Karpas-422 (cell line): Measurements from ENCODE around the gene KLHL17. TPM values are rescaled to one million over a fixed set of nuclear protein-coding genes. Genes with fewer than 3 reads are reported as not detected.
A peak's percentile ranks its signal among the peaks of the same experiment; 100 is the strongest.
"Not testable (repeated sequence)": the region's sequence is repeated elsewhere in the genome, so short reads cannot be mapped to it uniquely, and the experiment has no call there.

Experiments used
- DNase-seq: peaks from one replicate; pipeline ENCODE4 v3.0.0-alpha.2; 2015
- H2AFZ ChIP-seq: fragments of 200-600 bp; sonication (generic); 2 replicates; pipeline ENCODE4 v1.6.1; 2014; ENCODE audit warnings: antibody characterized with exemption, low read length, mixed read lengths
- H3K27ac ChIP-seq: fragments of 200-600 bp; sonication (generic); 2 replicates; pipeline ENCODE4 v1.5.1; 2014; ENCODE audit warnings: mild to moderate bottlenecking, low read length, moderate library complexity
- H3K27me3 ChIP-seq: fragments of 200-600 bp; sonication (generic); 2 replicates; pipeline ENCODE4 v1.6.1; 2014; ENCODE audit warnings: low read length, mixed read lengths
- H3K36me3 ChIP-seq: fragments of 200-600 bp; sonication (generic); 2 replicates; pipeline ENCODE4 v1.6.1; 2014; ENCODE audit warnings: low read length, mixed read lengths; ENCODE audit not compliant: insufficient read depth
- H3K4me1 ChIP-seq: fragments of 200-600 bp; sonication (generic); 2 replicates; pipeline ENCODE4 v1.6.1; 2014; ENCODE audit warnings: mild to moderate bottlenecking, low read length, mixed read lengths
- H3K4me2 ChIP-seq: fragments of 200-600 bp; sonication (generic); 2 replicates; pipeline ENCODE4 v1.6.1; 2014; ENCODE audit warnings: low read length, low read depth, mild to moderate bottlenecking; ENCODE audit not compliant: poor library complexity, severe bottlenecking
- H3K4me3 ChIP-seq: fragments of 200-600 bp; sonication (generic); 2 replicates; pipeline ENCODE4 v1.5.1; 2014; ENCODE audit warnings: mild to moderate bottlenecking, antibody characterized with exemption, low read length, mixed read lengths
- H3K79me2 ChIP-seq: fragments of 200-600 bp; sonication (generic); 2 replicates; pipeline ENCODE4 v1.6.1; 2014; ENCODE audit warnings: mild to moderate bottlenecking, low read length, mixed read lengths
- H3K9ac ChIP-seq: fragments of 200-600 bp; sonication (generic); 2 replicates; pipeline ENCODE4 v1.6.0; 2014; ENCODE audit warnings: low read length
- H3K9me2 ChIP-seq: fragments of 200-600 bp; sonication (generic), shearing (Covaris generic); replicated peaks from 2 replicates; pipeline ENCODE4 v1.6.0; 2014; ENCODE audit warnings: mild to moderate bottlenecking, low read length, moderate library complexity; ENCODE audit not compliant: insufficient read depth
- H3K9me3 ChIP-seq: fragments of 300-700, 200-600 bp; sonication (generic); 2 replicates; pipeline ENCODE4 v1.6.1; 2014; ENCODE audit warnings: low read length, mixed read lengths
- H4K20me1 ChIP-seq: fragments of 200-600 bp; sonication (generic); 2 replicates; pipeline ENCODE4 v1.6.1; 2014; ENCODE audit warnings: mild to moderate bottlenecking, antibody characterized with exemption, low read length, low read depth; ENCODE audit not compliant: insufficient read depth
- total RNA-seq: library from RNA; depleted of rRNA; stranded (reverse); fragments of >200 nt; shearing (Covaris generic); gene quantifications from 2 replicates; pipeline ENCODE4 v1.2.3, GENCODE V29; 2014; ENCODE audit warnings: low replicate concordance

The KLHL17 gene
- total RNA-seq, 1 experiment from 2014 or later = 13.9 TPM

DNA sequence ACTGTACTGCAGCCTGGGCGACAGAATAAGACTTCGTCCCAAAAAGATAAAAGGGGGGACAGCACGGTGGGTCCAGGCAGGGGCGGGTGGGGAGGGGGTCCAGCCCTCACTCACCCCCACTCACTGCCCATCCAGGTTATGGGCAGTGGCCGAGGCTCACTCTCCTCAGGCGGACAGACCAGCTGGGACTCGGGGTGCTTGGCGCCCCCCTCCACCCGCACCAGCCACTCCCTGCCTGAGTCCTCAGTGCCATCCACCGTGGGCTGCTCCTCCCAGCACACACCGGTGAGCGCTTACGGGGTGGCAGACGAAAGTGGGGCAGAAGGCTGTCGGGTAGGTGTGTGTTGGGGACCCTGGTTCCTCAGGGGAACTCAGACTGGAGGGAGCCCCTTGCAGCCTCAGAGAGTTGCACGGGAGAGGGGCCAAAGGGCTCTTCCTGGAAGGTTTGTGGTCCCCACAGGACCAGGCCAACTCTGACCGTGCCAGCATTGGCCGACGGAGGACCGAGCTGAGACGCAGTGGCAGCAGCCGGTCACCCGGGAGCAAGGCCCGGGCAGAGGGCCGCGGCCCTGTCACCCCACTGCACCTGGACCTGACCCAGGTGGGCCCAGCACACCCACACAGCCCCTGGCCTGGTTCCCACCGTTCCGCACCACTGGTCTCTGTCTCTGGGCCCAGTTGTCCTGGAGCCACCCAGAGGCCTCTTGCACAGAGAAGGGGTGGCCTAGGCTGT lies 12.5 kb downstream of the KLHL17 start:
- Histone ChIP-seq H3K27me3 (no peaks in the 10 kb centered on the region), H3K9ac (no peak overlapping the region), H3K9me3 (no peaks in the 10 kb centered on the region), H3K79me2 (no peaks in the 10 kb centered on the region), H2AFZ (no peak overlapping the region), H3K4me2 (no peak overlapping the region), H3K4me1 (peaks cover 6% of the 10 kb centered on the region), H3K27ac (no peak overlapping the region), H3K4me3 (no peak overlapping the region), H3K9me2 (no peaks in the 10 kb centered on the region), H4K20me1 (no peaks in the 10 kb centered on the region), H3K36me3 (no peaks in the 10 kb centered on the region)
- no peak for DNase-seq

- H3K27me3 ChIP-seq = no peaks in the 10 kb centered on the region
- peaks cover 6% of the 10 kb centered on the region for H3K4me1 ChIP-seq
- H3K36me3 ChIP-seq = no peaks in the 10 kb centered on the region
- DNase-seq = no peak
- H4K20me1 ChIP-seq = no peaks in the 10 kb centered on the region
- no peak overlapping the region for H2AFZ ChIP-seq
- H3K9me3 ChIP-seq = no peaks in the 10 kb centered on the region
- no peak overlapping the region for H3K9ac ChIP-seq
- H3K9me2 ChIP-seq = no peaks in the 10 kb centered on the region
- H3K4me2 ChIP-seq = no peak overlapping the region
- no peak overlapping the region for H3K4me3 ChIP-seq
- no peaks in the 10 kb centered on the region for H3K79me2 ChIP-seq
- no peak overlapping the region for H3K27ac ChIP-seq
These were observed 13.3 kb downstream of the KLHL17 start for GRCh38 chr1:973459-974292.

DNA sequence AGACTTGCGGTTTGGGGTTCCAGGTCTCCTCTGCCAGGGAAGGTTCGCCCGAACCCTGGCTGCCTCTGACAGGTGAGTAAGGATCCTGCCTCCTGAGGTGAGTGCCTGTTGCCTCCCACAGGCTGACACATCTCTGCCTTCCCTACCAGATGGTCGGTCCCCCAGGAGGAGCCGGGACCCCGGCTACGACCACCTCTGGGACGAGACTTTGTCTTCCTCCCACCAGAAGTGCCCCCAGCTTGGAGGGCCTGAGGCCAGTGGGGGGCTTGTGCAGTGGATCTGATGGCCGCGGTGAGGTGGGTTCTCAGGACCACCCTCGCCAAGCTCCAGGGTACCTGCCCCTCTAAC lies 13.9 kb downstream of the KLHL17 start:
- H3K36me3 ChIP-seq = no peaks in the 10 kb centered on the region
- H3K9me3 ChIP-seq = no peaks in the 10 kb centered on the region
- no peak overlapping the region for H2AFZ ChIP-seq
- H3K79me2 ChIP-seq = no peaks in the 10 kb centered on the region
- H3K9ac ChIP-seq = no peak overlapping the region
- H3K4me3 ChIP-seq = no peak overlapping the region
- no peak overlapping the region for H3K27ac ChIP-seq
- H3K9me2 ChIP-seq = no peaks in the 10 kb centered on the region
- no peaks in the 10 kb centered on the region for H3K27me3 ChIP-seq
- DNase-seq = no peak
- no peak overlapping the region for H3K4me2 ChIP-seq
- H4K20me1 ChIP-seq = no peaks in the 10 kb centered on the region
- peaks cover 6% of the 10 kb centered on the region for H3K4me1 ChIP-seq

DNA sequence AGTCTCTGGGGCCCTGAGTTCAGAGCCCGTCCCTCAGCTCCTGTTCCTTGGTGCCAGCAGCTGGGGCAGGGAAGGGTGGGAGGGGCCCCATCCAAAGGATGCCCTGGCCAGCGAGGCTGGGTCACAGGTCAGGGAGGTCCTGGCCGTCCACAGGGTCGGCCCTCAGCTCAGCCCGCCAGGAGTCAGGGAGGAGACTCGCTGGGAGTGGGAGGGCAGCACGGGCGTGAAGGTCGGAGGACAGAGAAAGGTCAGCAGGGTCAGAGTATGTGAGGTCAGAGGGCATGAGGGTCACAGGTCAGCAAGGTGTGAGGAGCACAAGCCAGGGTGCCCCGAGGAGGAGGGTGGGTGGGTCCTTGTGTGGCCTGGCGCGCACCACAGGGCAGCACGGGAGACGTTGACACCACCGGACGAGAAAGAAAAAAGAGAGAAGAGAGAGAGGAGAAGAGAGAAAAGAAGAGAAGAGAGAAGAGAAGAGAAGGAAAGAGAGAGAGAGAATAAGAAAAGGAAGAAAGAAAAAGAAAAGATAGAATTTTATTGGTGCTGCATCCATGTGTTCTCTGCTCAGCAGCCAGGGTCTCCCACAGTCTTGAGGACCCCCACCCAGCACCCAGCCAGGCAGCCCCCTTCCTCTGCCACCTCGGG lies 14.4 kb downstream of the KLHL17 start:
- no peak for DNase-seq
- H3K9me3 ChIP-seq = no peaks in the 10 kb centered on the region
- H4K20me1 ChIP-seq = no peaks in the 10 kb centered on the region
- no peaks in the 10 kb centered on the region for H3K9me2 ChIP-seq
- H3K4me2 ChIP-seq = no peak overlapping the region
- no peak overlapping the region for H3K9ac ChIP-seq
- H3K4me3 ChIP-seq = no peak overlapping the region
- no peaks in the 10 kb centered on the region for H3K79me2 ChIP-seq
- H2AFZ ChIP-seq = no peak overlapping the region
- no peaks in the 10 kb centered on the region for H3K36me3 ChIP-seq
- H3K4me1 ChIP-seq = peaks cover 6% of the 10 kb centered on the region
- H3K27ac ChIP-seq = no peak overlapping the region
- no peaks in the 10 kb centered on the region for H3K27me3 ChIP-seq

DNA sequence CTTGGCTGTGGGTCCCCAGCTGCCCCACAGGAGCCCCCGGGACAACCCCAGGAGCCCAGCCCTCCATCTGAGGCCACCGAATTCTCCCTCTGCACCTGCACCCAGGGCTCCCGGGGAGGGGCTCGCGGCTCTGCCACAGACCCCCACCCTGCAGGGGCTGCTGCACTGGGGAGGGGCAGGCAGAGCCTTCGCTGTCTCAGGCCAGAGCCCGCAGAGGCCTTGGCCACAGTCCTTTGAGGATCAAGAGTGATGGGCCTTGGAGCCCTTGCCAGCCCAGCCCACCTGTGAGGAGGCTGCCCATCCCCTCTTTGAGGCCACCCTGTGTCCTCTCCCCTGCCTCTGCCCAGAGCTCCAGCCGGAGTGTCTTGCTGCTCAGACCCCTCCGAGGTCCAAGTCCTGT lies 15.0 kb downstream of the KLHL17 start:
- Histone ChIP-seq H3K4me2 (no peak overlapping the region), H3K9me3 (no peaks in the 10 kb centered on the region), H3K27ac (no peak overlapping the region), H4K20me1 (no peaks in the 10 kb centered on the region), H3K79me2 (no peaks in the 10 kb centered on the region), H3K9me2 (no peaks in the 10 kb centered on the region), H2AFZ (no peak overlapping the region), H3K9ac (no peak overlapping the region), H3K4me1 (peaks cover 6% of the 10 kb centered on the region), H3K36me3 (no peaks in the 10 kb centered on the region), H3K27me3 (no peaks in the 10 kb centered on the region), H3K4me3 (no peak overlapping the region)
- DNase-seq = no peak

DNA sequence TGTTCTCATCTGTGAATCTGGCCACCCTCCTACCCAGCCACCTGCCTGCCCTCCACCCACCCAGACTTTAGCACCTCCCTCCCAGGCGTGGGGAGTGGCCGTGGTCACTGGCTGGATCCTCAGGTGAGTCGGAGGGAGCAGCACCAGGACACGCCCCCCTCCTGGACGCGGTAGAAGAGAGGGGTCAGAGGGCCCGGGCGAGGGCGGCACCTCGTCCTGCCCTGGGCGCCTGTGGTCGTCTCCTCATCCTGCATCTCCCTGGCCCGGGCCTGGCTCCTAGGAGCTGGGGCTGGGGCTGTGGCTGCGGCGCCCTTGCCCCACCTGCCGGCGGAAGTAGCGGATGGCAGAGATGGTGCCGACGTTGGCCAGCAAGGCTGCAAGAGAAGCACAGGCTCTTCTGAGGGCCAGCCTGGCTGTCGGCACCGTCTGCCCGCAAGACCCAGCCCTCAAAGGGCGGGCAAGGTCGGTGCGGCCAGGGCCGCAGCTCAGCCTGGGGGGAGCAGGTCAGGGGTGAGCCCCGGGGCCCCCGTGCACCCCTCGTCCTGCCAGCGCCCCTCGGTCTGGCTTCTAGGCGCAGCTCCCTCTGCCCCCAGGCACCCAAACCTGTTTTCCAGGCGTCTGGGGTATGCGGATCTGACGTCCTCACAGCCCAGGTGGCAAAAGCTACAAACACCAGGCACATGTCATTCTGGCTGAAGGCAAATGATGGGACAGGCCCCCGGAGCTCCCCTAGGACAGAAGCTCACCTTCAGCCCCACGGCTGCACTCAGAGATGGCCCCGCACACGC lies 15.7 kb downstream of the KLHL17 start:
- Histone ChIP-seq H3K4me3 (no peak overlapping the region), H3K36me3 (no peaks in the 10 kb centered on the region), H3K9me3 (no peaks in the 10 kb centered on the region), H3K4me1 (peaks cover 6% of the 10 kb centered on the region), H3K9me2 (no peaks in the 10 kb centered on the region), H3K79me2 (no peaks in the 10 kb centered on the region), H3K4me2 (peak overlapping the region; percentile 45), H4K20me1 (no peaks in the 10 kb centered on the region), H2AFZ (peak overlapping the region; percentile 56; the same call in 1 of the 2 replicates), H3K9ac (no peak overlapping the region), H3K27ac (no peak overlapping the region), H3K27me3 (no peaks in the 10 kb centered on the region)
- peak; percentile 91 for DNase-seq

- not testable (repeated sequence) for H3K9me2 ChIP-seq, H4K20me1 ChIP-seq, H3K79me2 ChIP-seq, H3K27ac ChIP-seq, H3K4me2 ChIP-seq, H3K27me3 ChIP-seq, H3K9ac ChIP-seq, H3K4me3 ChIP-seq, H2AFZ ChIP-seq, H3K36me3 ChIP-seq, DNase-seq, H3K9me3 ChIP-seq, H3K4me1 ChIP-seq
These were observed 16.4 kb downstream of the KLHL17 start for GRCh38 chr1:976791-977190.
